Measurements from ENCODE around the gene SLC9A9.

SLC9A9 gene

GRCh38 chr3:143269741-143270140 is 578.5 kb downstream of the SLC9A9 start:
- in situ Hi-C loops (cut with MboI; ENCODE audit: low sequenced_read_pairs), result no loop called here

- in situ Hi-C loops (cut with MboI; ENCODE audit: low sequenced_read_pairs), result no loop called here
Measured at GRCh38 chr3:143267989-143268388, 580.3 kb downstream of the SLC9A9 start.

GRCh38 chr3:143266927-143267326 is 581.3 kb downstream of the SLC9A9 start:
- in situ Hi-C loops (cut with MboI; ENCODE audit: low sequenced_read_pairs), result no loop called here

GRCh38 chr3:143266511-143266910 is 581.8 kb downstream of the SLC9A9 start:
- in situ Hi-C loops (cut with MboI; ENCODE audit: low sequenced_read_pairs), result no loop called here

GRCh38 chr3:143265501-143266070 is 582.7 kb downstream of the SLC9A9 start:
- in situ Hi-C loops (cut with MboI; ENCODE audit: low sequenced_read_pairs), result no loop called here

- in situ Hi-C loops (cut with MboI; ENCODE audit: low sequenced_read_pairs), result no loop called here
Measured at GRCh38 chr3:143263852-143264513, 584.3 kb downstream of the SLC9A9 start.

GRCh38 chr3:143261848-143262247 is 586.4 kb downstream of the SLC9A9 start:
- in situ Hi-C loops (cut with MboI; ENCODE audit: low sequenced_read_pairs), result no loop called here

GRCh38 chr3:143258692-143259091 is 589.6 kb downstream of the SLC9A9 start:
- in situ Hi-C loops (cut with MboI; ENCODE audit: low sequenced_read_pairs), result no loop called here

- in situ Hi-C loops (cut with MboI; ENCODE audit: low sequenced_read_pairs), result no loop called here
Measured at GRCh38 chr3:143256416-143256815, 591.9 kb downstream of the SLC9A9 start.

GRCh38 chr3:143255739-143256138 is 592.5 kb downstream of the SLC9A9 start:
- in situ Hi-C loops (cut with MboI; ENCODE audit: low sequenced_read_pairs), result no loop called here

- in situ Hi-C loops (cut with MboI; ENCODE audit: low sequenced_read_pairs), result no loop called here
Measured at GRCh38 chr3:143252931-143253330, 595.3 kb downstream of the SLC9A9 start.

GRCh38 chr3:143249014-143249413 is 599.3 kb downstream of the SLC9A9 start:
- in situ Hi-C loops (cut with MboI; ENCODE audit: low sequenced_read_pairs), result no loop called here

GRCh38 chr3:143247073-143247472 is 601.2 kb downstream of the SLC9A9 start:
- in situ Hi-C loops (cut with MboI; ENCODE audit: low sequenced_read_pairs), result no loop called here

GRCh38 chr3:143245692-143246091 is 602.6 kb downstream of the SLC9A9 start:
- in situ Hi-C loops (cut with MboI; ENCODE audit: low sequenced_read_pairs), result no loop called here

GRCh38 chr3:143244516-143245063 is 603.7 kb downstream of the SLC9A9 start:
- in situ Hi-C loops (cut with MboI; ENCODE audit: low sequenced_read_pairs), result no loop called here

- in situ Hi-C loops (cut with MboI; ENCODE audit: low sequenced_read_pairs), result no loop called here
Measured at GRCh38 chr3:143243686-143244085, 604.6 kb downstream of the SLC9A9 start.

- in situ Hi-C loops (cut with MboI; ENCODE audit: low sequenced_read_pairs), result no loop called here
Measured at GRCh38 chr3:143242691-143243090, 605.6 kb downstream of the SLC9A9 start.

GRCh38 chr3:143242101-143242500 is 606.2 kb downstream of the SLC9A9 start:
- in situ Hi-C loops (cut with MboI; ENCODE audit: low sequenced_read_pairs), result no loop called here

GRCh38 chr3:143241481-143241951 is 606.8 kb downstream of the SLC9A9 start:
- in situ Hi-C loops (cut with MboI; ENCODE audit: low sequenced_read_pairs), result no loop called here

- in situ Hi-C loops (cut with MboI; ENCODE audit: low sequenced_read_pairs), result no loop called here
Measured at GRCh38 chr3:143240886-143241285, 607.4 kb downstream of the SLC9A9 start.

GRCh38 chr3:143239031-143239430 is 609.2 kb downstream of the SLC9A9 start:
- in situ Hi-C loops (cut with MboI; ENCODE audit: low sequenced_read_pairs), result no loop called here

GRCh38 chr3:143237077-143237627 is 611.1 kb downstream of the SLC9A9 start:
- in situ Hi-C loops (cut with MboI; ENCODE audit: low sequenced_read_pairs), result no loop called here
